Fibroblast of lung (primary cell): Measurements from ENCODE around the gene MEOX2. TPM values are rescaled to one million over a fixed set of nuclear protein-coding genes. Genes with fewer than 3 reads are reported as not detected.

Experiments
- DNase-seq, 2 donors: peaks; one replicate each; pipeline versions ENCODE4 v3.0.0 to v3.0.0-alpha.2; 2010; ENCODE audit warnings: low read depth in 2 of 2
- H2AFZ ChIP-seq: 2 replicates; pipeline ENCODE4 v1.5.1; 2012; ENCODE audit warnings: low read length, control low read depth, inconsistent platforms
- H3K27ac ChIP-seq: 2 replicates; pipeline ENCODE4 v1.5.1; 2011; ENCODE audit warnings: low read length, control low read depth; ENCODE audit not compliant: insufficient read depth
- H3K27me3 ChIP-seq: 2 replicates; pipeline ENCODE4 v1.5.1; 2011; ENCODE audit warnings: mild to moderate bottlenecking, low read length; ENCODE audit not compliant: control insufficient read depth, insufficient read depth
- H3K36me3 ChIP-seq: 2 replicates; pipeline ENCODE4 v1.5.1; 2011; ENCODE audit warnings: low read length; ENCODE audit not compliant: control insufficient read depth, insufficient read depth
- H3K4me1 ChIP-seq: 2 replicates; pipeline ENCODE4 v1.5.1; 2011; ENCODE audit warnings: low read length; ENCODE audit not compliant: control insufficient read depth, insufficient read depth; ENCODE audit errors: extremely low read depth
- H3K4me2 ChIP-seq: 2 replicates; pipeline ENCODE4 v1.5.1; 2011; ENCODE audit warnings: low read length, control low read depth; ENCODE audit not compliant: insufficient read depth; ENCODE audit errors: extremely low read depth
- H3K4me3 ChIP-seq, 4 experiments: fragments of 200-600 bp in 1 of 4; sonication (generic) in 1 of 4; replicated peaks in 1 of 4; 2 replicates each; pipeline ENCODE4 v1.5.1; 2011 to 2016; ENCODE audit warnings: low read length in 4 of 4, low read depth in 3 of 4, mild to moderate bottlenecking in 3 of 4, control low read depth in 2 of 4, inconsistent platforms in 1 of 4, mixed read lengths in 1 of 4; ENCODE audit not compliant: insufficient read depth in 1 of 4; ENCODE audit errors: control extremely low read depth in 1 of 4
- H3K79me2 ChIP-seq: 2 replicates; pipeline ENCODE4 v1.5.1; 2012; ENCODE audit warnings: mild to moderate bottlenecking, low read length, inconsistent platforms; ENCODE audit not compliant: control insufficient read depth, insufficient read depth
- H3K9ac ChIP-seq: 2 replicates; pipeline ENCODE4 v1.5.1; 2011; ENCODE audit warnings: mild to moderate bottlenecking, low read length, control low read depth; ENCODE audit not compliant: insufficient read depth
- H3K9me3 ChIP-seq: 2 replicates; pipeline ENCODE4 v1.5.1; 2012; ENCODE audit warnings: low read depth, low read length; ENCODE audit not compliant: control insufficient read depth, insufficient read depth
- H4K20me1 ChIP-seq: 2 replicates; pipeline ENCODE4 v1.5.1; 2011; ENCODE audit warnings: low read length; ENCODE audit not compliant: control insufficient read depth, insufficient read depth; ENCODE audit errors: extremely low read depth
- CTCF ChIP-seq, 2 donors: IDR thresholded peaks in 1 of 2; conservative IDR thresholded peaks in 1 of 2; 1 replicate in 1 of 2; 2 replicates in 1 of 2; pipeline ENCODE4 v1.5.1; 2011 to 2012; ENCODE audit warnings: low read length in 2 of 2, control low read depth in 1 of 2, inconsistent platforms in 1 of 2, low read depth in 1 of 2, mild to moderate bottlenecking in 1 of 2
- EZH2 ChIP-seq: IDR thresholded peaks from 2 replicates; pipeline ENCODE4 v1.5.1; 2012; ENCODE audit warnings: low read length, control low read depth, mild to moderate bottlenecking; ENCODE audit errors: missing control alignments
- polyA plus RNA-seq, 2 donors: library from polyadenylated mRNA; depleted of rRNA in 1 of 2; stranded (reverse) in 1 of 2; unstranded in 1 of 2; fragments of >200 nt; gene quantifications; 2 replicates each; pipeline ENCODE4 v1.2.1, GENCODE V29; 2011 to 2012; ENCODE audit warnings: missing spikeins in 1 of 2
- total RNA-seq: library from RNA; depleted of rRNA; stranded (reverse); fragments of >200 nt; gene quantifications from 2 replicates; pipeline ENCODE4 v1.2.1, GENCODE V29; 2014

MEOX2 gene
- total and polyA plus RNA-seq, 2 donors (not counting 1 experiment from before 2014, with no cell fraction given), result 0.28 to 0.50 TPM

GRCh38 chr7:15682751-15683245, 3.7 kb downstream of the MEOX2 start:
- Histone ChIP-seq H3K27ac (peak overlapping the region; percentile 27), H3K9ac (no peak overlapping the region), H3K27me3 (peaks cover 9% of the 10 kb centered on the region), H3K4me2 (peak overlapping the region; percentile 18), H3K9me3 (no peaks in the 10 kb centered on the region), H3K79me2 (no peaks in the 10 kb centered on the region), H2AFZ (no peak overlapping the region), H4K20me1 (no peaks in the 10 kb centered on the region), H3K36me3 (no peaks in the 10 kb centered on the region), H3K4me1 (peaks cover 3% of the 10 kb centered on the region), H3K4me3 (peak overlapping the region in 2 of 4 experiments; percentile 63 to 73)
- no peak for TF ChIP-seq CTCF (conservative IDR thresholded peaks at IDR 0.05 in 1 of 2, IDR thresholded peaks at IDR 0.05 in 1 of 2; ENCODE audit: low read depth in 1 of 2, low read length in 2 of 2)
- no peak for TF ChIP-seq EZH2
- DNase-seq, result peak in 1 of 2 donors; percentile 73

- DNase-seq, result peak in 1 of 2 donors; percentile 55
- TF ChIP-seq EZH2 (no peak), CTCF (conservative IDR thresholded peaks at IDR 0.05 in 1 of 2, IDR thresholded peaks at IDR 0.05 in 1 of 2; ENCODE audit: low read depth in 1 of 2, low read length in 2 of 2) (no peak)
- Histone ChIP-seq H3K27ac (no peak overlapping the region), H4K20me1 (no peaks in the 10 kb centered on the region), H3K9me3 (no peaks in the 10 kb centered on the region), H2AFZ (no peak overlapping the region), H3K4me3 (peak overlapping the region in 1 of 4 experiments; percentile 73), H3K9ac (no peak overlapping the region), H3K4me1 (peaks cover 3% of the 10 kb centered on the region), H3K79me2 (no peaks in the 10 kb centered on the region), H3K4me2 (no peak overlapping the region), H3K36me3 (no peaks in the 10 kb centered on the region), H3K27me3 (peaks cover 5% of the 10 kb centered on the region)
These were observed 4.4 kb downstream of the MEOX2 start for GRCh38 chr7:15682111-15682510.

- no peaks in the 10 kb centered on the region for H3K79me2 ChIP-seq
- no peaks in the 10 kb centered on the region for H3K36me3 ChIP-seq
- no peak overlapping the region for H3K4me2 ChIP-seq
- H3K27me3 ChIP-seq, result peaks cover 5% of the 10 kb centered on the region
- TF ChIP-seq CTCF (conservative IDR thresholded peaks at IDR 0.05 in 1 of 2, IDR thresholded peaks at IDR 0.05 in 1 of 2; ENCODE audit: low read depth in 1 of 2, low read length in 2 of 2), result no peak
- TF ChIP-seq EZH2, result no peak
- H3K4me1 ChIP-seq, result peaks cover 3% of the 10 kb centered on the region
- no peak overlapping the region for H2AFZ ChIP-seq
- peak overlapping the region in 1 of 4 experiments; percentile 73 for H3K4me3 ChIP-seq
- DNase-seq, result peak in 1 of 2 donors; percentile 54
- H3K9me3 ChIP-seq, result no peaks in the 10 kb centered on the region
- no peak overlapping the region for H3K9ac ChIP-seq
- H3K27ac ChIP-seq, result no peak overlapping the region
- H4K20me1 ChIP-seq, result no peaks in the 10 kb centered on the region
These were observed 4.9 kb downstream of the MEOX2 start for GRCh38 chr7:15681631-15682030.
